ENCODE data around the gene TNFRSF21.

DNA sequence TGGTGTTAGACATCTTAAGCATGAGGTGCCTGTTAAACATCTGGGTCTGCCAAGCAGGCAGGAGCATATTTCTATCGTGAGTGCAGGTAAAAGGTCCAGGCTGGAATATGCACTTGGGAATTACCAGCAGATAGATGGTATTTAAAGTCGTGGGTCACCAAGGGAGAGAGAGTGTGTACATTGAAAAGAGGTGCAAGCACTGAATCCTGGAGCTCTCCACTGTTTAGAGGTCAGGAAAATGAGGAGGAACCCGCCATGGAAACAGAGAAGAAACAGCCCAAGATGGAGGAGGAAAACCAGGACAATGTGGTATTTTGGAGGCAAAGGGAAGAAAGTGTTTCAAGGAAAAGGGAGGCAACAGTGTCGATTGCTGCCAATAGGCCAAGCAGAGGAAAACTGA, 46.4 kb downstream of the TNFRSF21 start:
- TF ChIP-seq CTCF (IDR thresholded peaks at IDR 0.05; ENCODE audit: low read depth, low read length): no peak
- no peak for TF ChIP-seq POLR2A (IDR thresholded peaks at IDR 0.05; ENCODE audit: extremely low read depth, insufficient read length)

Measured in NB4 (cell line).